HFFc6 (cell line): ENCODE results near the gene DENND1C. TPM values are rescaled to one million over a fixed set of nuclear protein-coding genes. Genes with fewer than 3 reads are reported as not detected.

Experiments
- DNase-seq: peaks from one replicate; pipeline ENCODE4 v3.0.0-alpha.2; 2018
- H3K27ac Mint-ChIP-seq: 2 replicates; pipeline ENCODE4 v1.8.0; 2020; ENCODE audit warnings: mild to moderate bottlenecking, mixed read lengths
- H3K27me3 Mint-ChIP-seq: 2 replicates; pipeline ENCODE4 v1.8.0; 2021; ENCODE audit warnings: mild to moderate bottlenecking, moderate library complexity, mixed read lengths; ENCODE audit not compliant: insufficient read depth
- H3K36me3 Mint-ChIP-seq: 2 replicates; pipeline ENCODE4 v1.8.0; 2021; ENCODE audit warnings: low read depth, mixed read lengths
- H3K4me1 Mint-ChIP-seq: 2 replicates; pipeline ENCODE4 v1.8.0; 2020; ENCODE audit warnings: low read depth, mixed read lengths
- H3K4me3 Mint-ChIP-seq: 2 replicates; pipeline ENCODE4 v1.8.0; 2020; ENCODE audit warnings: mild to moderate bottlenecking, moderate library complexity, mixed read lengths
- H3K9me3 Mint-ChIP-seq: 2 replicates; pipeline ENCODE4 v1.8.0; 2020; ENCODE audit warnings: mild to moderate bottlenecking, mixed read lengths
- total RNA-seq, 6 experiments: library from RNA; stranded (reverse); fragmentation: NEBNext Ultra II Directional; extraction: Animal tissue kit (Norgen Biotek cat#: 25700); gene quantifications; 2 replicates in 1 of 6; 3 replicates in 5 of 6; pipeline ENCODE4 v1.2.3, GENCODE V29; 2021
- TF ChIP-seq, protein P1 (sequence below): fragments of 200-600 bp; sonication (generic); IDR thresholded peaks from 2 replicates; pipeline ENCODE4 v1.5.0; 2021; ENCODE audit warnings: antibody characterized with exemption, mild to moderate bottlenecking

Gene DENND1C
- total RNA-seq, 6 experiments from 2014 or later = not detected

DNA sequence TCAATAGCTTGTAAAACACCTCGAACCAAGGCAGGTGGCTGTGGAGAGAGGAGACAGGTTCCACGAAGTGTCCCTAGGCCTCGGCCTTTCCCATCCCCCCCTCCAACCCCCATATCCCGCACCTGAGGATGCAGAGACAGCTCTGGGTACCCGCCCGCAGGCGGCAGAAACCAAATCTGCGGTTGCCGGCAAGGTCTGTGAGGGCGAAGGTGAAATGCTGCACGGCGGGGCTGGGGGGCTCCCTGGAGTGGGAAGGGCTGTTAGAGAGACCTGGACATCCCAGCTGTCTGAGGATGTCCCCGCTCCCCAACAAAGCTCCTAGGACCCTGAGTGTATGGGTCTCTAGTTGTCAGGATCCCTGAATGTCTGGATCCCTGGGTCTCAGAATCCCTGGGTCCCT lies 2.8 kb downstream of the DENND1C start:
- H3K36me3 Mint-ChIP-seq = no peaks in the 10 kb centered on the region
- no peak overlapping the region for H3K4me3 Mint-ChIP-seq
- DNase-seq = no peak
- no peak overlapping the region for H3K27ac Mint-ChIP-seq
- H3K27me3 Mint-ChIP-seq = peaks cover 18% of the 10 kb centered on the region
- no peaks in the 10 kb centered on the region for H3K4me1 Mint-ChIP-seq
- H3K9me3 Mint-ChIP-seq = no peaks in the 10 kb centered on the region
- TF ChIP-seq, protein P1, sequence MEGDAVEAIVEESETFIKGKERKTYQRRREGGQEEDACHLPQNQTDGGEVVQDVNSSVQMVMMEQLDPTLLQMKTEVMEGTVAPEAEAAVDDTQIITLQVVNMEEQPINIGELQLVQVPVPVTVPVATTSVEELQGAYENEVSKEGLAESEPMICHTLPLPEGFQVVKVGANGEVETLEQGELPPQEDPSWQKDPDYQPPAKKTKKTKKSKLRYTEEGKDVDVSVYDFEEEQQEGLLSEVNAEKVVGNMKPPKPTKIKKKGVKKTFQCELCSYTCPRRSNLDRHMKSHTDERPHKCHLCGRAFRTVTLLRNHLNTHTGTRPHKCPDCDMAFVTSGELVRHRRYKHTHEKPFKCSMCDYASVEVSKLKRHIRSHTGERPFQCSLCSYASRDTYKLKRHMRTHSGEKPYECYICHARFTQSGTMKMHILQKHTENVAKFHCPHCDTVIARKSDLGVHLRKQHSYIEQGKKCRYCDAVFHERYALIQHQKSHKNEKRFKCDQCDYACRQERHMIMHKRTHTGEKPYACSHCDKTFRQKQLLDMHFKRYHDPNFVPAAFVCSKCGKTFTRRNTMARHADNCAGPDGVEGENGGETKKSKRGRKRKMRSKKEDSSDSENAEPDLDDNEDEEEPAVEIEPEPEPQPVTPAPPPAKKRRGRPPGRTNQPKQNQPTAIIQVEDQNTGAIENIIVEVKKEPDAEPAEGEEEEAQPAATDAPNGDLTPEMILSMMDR = no peak

DNA sequence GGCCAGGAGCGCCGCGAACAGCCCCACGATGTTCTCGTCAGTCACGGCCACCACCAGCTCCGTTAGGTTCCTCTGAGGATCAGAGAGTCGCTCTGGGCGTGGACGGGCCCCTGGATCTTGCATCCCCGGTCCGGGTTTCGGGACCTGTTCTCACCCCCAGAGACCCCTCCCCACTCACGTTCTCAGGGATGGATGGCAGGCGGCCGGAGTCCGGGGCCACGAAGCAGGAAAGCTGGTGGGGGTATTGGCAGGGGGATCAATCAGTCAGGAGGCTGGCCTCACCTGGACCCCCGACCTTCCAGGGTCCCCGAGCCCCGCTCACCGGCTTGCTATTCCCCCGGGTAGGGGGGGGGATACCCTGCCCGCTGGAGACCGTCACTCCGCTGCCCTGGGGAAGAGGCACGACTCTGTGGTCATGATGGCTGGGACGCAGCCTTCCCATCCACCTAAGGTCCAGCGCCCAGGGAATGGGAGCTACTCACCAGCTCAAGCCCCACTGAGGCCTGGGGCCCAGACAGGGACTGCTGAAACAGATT lies 4.6 kb downstream of the DENND1C start:
- H3K4me1 Mint-ChIP-seq = no peaks in the 10 kb centered on the region
- no peak for DNase-seq
- H3K4me3 Mint-ChIP-seq = no peak overlapping the region
- TF ChIP-seq, protein P1 = no peak
- H3K27me3 Mint-ChIP-seq = peaks cover 8% of the 10 kb centered on the region; the same call in 1 of the 2 replicates
- H3K9me3 Mint-ChIP-seq = no peaks in the 10 kb centered on the region
- no peak overlapping the region for H3K27ac Mint-ChIP-seq
- no peaks in the 10 kb centered on the region for H3K36me3 Mint-ChIP-seq

DNA sequence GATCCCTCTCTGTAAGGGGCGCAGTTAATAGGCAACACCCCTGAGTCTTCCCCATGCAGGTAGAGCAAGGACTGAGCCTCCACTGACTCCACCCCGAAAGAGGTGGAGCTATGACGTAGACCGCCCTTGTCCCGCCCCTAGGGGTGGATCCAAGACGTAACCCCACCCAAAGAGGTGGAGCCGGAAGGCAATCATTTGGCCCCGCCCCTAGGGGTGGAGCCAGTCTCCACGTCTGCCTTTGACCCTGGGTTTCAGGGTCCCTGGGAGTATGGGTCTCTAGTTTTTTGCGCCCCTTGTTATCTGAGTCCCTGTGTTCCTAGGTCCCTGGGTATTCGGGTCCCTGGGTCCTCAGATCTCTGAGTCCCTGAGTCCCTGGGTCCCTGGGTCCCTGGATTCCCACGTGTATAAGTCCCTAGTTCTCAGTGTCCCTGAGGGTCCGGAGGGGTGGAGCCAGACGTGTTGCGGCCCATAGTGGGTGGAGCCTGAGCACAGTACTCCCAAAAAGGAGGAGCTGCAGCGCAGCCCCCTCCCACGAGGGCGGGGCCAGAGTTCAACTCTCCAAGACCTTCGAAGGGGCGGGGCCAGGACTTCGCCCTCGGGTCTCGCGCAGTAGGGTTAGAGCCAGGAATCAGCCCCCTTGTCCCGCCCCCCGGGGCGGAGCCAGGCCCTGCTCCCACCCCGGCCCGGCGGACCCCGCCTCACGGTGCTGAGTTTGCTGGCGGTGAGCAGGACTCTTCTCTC lies 5.3 kb downstream of the DENND1C start:
- Mint-ChIP-seq H3K4me3 (no peak overlapping the region), H3K4me1 (no peaks in the 10 kb centered on the region), H3K27me3 (peaks cover 9% of the 10 kb centered on the region; the same call in 1 of the 2 replicates), H3K36me3 (no peaks in the 10 kb centered on the region), H3K9me3 (no peaks in the 10 kb centered on the region), H3K27ac (no peak overlapping the region)
- DNase-seq = peak; percentile 4
- TF ChIP-seq, protein P1 = no peak

DNA sequence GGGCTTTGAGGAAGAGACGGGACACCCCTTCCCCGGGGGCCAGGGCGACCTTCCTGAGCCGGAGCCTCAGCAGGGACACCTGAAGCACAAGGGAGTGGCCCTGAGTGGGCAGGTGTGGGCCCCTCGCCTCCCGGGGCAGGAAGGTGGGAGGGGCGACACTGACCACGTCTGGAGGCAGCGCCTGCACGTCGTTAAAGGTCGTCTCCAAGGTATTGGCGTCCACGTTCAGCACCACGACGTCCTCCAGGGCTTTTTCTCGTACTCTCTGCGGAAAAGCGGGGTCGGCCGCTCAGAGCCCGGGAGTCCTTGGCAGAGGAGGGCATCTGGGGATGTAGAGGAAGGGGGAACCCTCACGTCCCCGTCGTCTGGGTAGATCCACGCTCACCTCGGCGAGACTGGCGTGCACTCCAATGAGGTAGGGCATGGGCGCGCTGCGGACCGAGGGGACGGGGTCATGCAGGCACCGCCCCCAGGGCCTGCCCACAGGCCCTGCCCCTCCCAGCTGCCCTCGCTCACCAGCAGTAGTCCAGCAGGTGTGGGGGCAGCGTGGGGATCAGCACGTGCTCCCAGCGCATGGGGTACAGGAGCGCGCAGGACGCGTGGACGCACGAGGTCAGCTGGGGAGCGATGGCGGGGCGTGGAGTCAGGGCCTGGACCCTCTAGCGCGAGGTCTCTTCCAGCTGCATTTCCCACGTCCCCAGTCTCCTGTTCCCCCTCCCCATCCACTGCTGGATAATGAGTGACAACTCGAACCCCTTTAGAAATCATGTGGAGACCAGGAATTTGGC lies 6.1 kb downstream of the DENND1C start:
- no peaks in the 10 kb centered on the region for H3K4me1 Mint-ChIP-seq
- peaks cover 10% of the 10 kb centered on the region for H3K27me3 Mint-ChIP-seq
- TF ChIP-seq, protein P1 = no peak
- no peak overlapping the region for H3K27ac Mint-ChIP-seq
- no peak for DNase-seq
- H3K9me3 Mint-ChIP-seq = no peaks in the 10 kb centered on the region
- H3K4me3 Mint-ChIP-seq = no peak overlapping the region
- H3K36me3 Mint-ChIP-seq = no peaks in the 10 kb centered on the region

DNA sequence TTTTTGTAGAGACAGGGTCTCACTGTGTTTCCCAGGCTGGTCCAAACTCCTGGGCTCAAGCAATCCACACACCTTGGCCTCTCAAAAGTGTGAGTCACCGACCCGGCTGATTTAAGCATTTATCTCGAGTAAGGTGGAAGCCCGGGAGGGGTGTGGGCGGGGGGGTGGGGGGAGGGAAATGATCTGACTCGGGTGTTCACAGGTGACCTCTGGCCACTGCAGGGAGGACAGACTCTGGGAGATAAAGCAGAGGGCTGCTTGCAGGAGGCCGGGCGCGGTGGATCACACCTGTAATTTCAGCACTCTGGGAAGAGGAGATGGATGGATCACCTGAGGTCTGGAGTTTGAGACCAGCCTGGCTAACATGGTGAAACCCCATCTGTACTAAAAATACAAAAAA lies 7.9 kb downstream of the DENND1C start:
- TF ChIP-seq, protein P1 = no peak
- H3K9me3 Mint-ChIP-seq = no peaks in the 10 kb centered on the region
- H3K4me1 Mint-ChIP-seq = no peaks in the 10 kb centered on the region
- DNase-seq = no peak
- H3K4me3 Mint-ChIP-seq = no peak overlapping the region
- H3K27ac Mint-ChIP-seq = no peak overlapping the region
- no peaks in the 10 kb centered on the region for H3K36me3 Mint-ChIP-seq
- peaks cover 11% of the 10 kb centered on the region for H3K27me3 Mint-ChIP-seq
